Activated CD8-positive, alpha-beta memory T cell treated with anti-CD3 and anti-CD28 coated beads, Interleukin-2, amount 10 ng/mL, durations not matched to agents 7 days and 5 days (primary cell): ENCODE measurements around the gene PPP1R14C. TPM values are rescaled to one million over a fixed set of nuclear protein-coding genes. Genes with fewer than 3 reads are reported as not detected.
A peak's percentile ranks its signal among the peaks of the same experiment; 100 is the strongest.

Experiments used
- ATAC-seq: fragments of 150-1000 bp; cut with Tn5 transposase; one replicate; pipeline ENCODE4 v1.10.0; 2021; ENCODE audit warnings: moderate library complexity
- CTCF ChIA-PET: fragments of 350-600 bp; sonication (Branson Sonifier 250); formaldehyde crosslinking; loops from one replicate; lab custom pipeline; 2021; ENCODE audit warnings: antibody characterized with exemption; lab: Charles Lee
- DNase-seq: peaks from one replicate; pipeline ENCODE4 v3.0.0-alpha.2; 2020
- H3K27ac Mint-ChIP-seq: one replicate; pipeline ENCODE4 v1.8.0; 2021; ENCODE audit warnings: mild to moderate bottlenecking, mixed read lengths
- H3K27me3 Mint-ChIP-seq: one replicate; pipeline ENCODE4 v1.8.0; 2021; ENCODE audit warnings: mixed read lengths
- H3K36me3 Mint-ChIP-seq: one replicate; pipeline ENCODE4 v1.8.0; 2021; ENCODE audit warnings: mild to moderate bottlenecking, mixed read lengths
- H3K4me1 Mint-ChIP-seq: one replicate; pipeline ENCODE4 v1.8.0; 2021; ENCODE audit warnings: mixed read lengths
- H3K4me3 Mint-ChIP-seq: one replicate; pipeline ENCODE4 v1.8.0; 2021; ENCODE audit warnings: mild to moderate bottlenecking, moderate library complexity, mixed read lengths
- H3K9me3 Mint-ChIP-seq: one replicate; pipeline ENCODE4 v1.8.0; 2022; ENCODE audit warnings: low read depth, mixed read lengths
- total RNA-seq, 2 experiments: library from RNA; stranded (reverse); gene quantifications; one replicate each; pipeline ENCODE4 v1.2.3, GENCODE V29; 2021

Gene PPP1R14C
- total RNA-seq, 2 experiments from 2014 or later: 0.09 TPM; not detected in 1

- DNase-seq (no peak), ATAC-seq (no peak)
- Mint-ChIP-seq H3K27ac (no peak overlapping the region), H3K36me3 (no peaks in the 10 kb centered on the region), H3K4me1 (peaks cover 8% of the 10 kb centered on the region), H3K4me3 (no peak overlapping the region), H3K27me3 (peaks cover 33% of the 10 kb centered on the region), H3K9me3 (no peaks in the 10 kb centered on the region)
- CTCF ChIA-PET: no interaction called here
Measured at GRCh38 chr6:150159757-150160156, 16.9 kb downstream of the PPP1R14C start.

GRCh38 chr6:150163970-150164369 is 21.1 kb downstream of the PPP1R14C start:
- CTCF ChIA-PET: no interaction called here
- no peak for DNase-seq
- Mint-ChIP-seq H3K4me1 (no peaks in the 10 kb centered on the region), H3K9me3 (no peaks in the 10 kb centered on the region), H3K27ac (no peak overlapping the region), H3K4me3 (no peak overlapping the region), H3K27me3 (peaks cover 19% of the 10 kb centered on the region), H3K36me3 (no peaks in the 10 kb centered on the region)
- no peak for ATAC-seq

DNA sequence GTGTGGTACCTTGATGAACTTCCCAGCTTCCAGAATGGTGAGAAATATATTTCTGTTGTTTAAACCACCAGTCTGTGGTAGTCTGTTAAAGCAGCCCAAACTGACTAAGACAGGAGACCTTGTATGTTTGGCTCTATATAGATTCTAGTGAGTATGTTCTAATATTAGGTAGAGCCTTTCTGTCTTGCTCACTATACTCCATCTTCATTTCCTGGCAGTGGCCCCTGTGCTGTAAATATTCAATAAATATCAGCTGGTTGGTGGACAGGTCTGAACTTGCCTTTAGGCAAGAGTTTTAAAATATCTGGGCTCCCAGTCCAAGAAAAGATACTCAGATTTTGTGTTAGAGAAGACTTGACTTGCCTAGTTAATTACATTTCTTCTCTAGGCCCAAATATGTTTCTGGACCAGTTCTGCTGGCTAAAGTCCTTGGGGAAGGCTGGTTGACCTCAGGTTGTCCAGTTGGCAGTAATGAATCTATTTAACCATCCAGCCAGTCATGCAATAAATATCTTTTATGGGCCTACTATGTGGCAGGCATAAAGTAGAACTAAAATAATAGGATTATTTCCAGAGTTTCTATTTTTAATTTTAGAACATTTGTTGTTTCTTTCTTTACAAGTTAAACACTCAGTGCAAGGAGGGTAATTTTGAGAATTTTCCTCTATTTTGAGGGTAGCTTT is 22.3 kb downstream of the PPP1R14C start:
- no peak overlapping the region for H3K4me3 Mint-ChIP-seq
- no peaks in the 10 kb centered on the region for H3K9me3 Mint-ChIP-seq
- H3K4me1 Mint-ChIP-seq: peaks cover 9% of the 10 kb centered on the region
- no peak for DNase-seq
- ATAC-seq: no peak
- peaks cover 3% of the 10 kb centered on the region for H3K36me3 Mint-ChIP-seq
- H3K27me3 Mint-ChIP-seq: peaks cover 20% of the 10 kb centered on the region
- H3K27ac Mint-ChIP-seq: no peak overlapping the region
- CTCF ChIA-PET: no interaction called here

DNA sequence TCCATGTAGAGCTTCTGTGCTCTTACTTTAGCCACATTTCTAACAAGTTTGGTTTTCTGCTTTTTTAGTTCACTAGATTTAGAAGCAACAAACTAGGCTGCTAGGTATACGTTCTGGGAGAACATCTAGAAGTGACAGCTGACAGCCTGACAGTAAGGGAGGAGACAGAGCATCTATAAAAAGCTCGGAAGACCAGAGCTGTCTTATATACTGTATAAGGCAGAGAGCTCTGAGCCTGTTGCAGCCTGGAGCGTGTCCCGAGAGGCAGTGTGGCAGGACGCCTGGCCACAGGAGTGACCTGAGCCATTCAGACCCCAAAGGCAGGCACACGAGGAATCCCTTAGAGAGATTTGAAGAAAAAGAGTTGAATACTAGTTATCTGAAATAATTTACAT is 24.6 kb downstream of the PPP1R14C start:
- Mint-ChIP-seq H3K27me3 (peaks cover 20% of the 10 kb centered on the region), H3K4me1 (peaks cover 11% of the 10 kb centered on the region), H3K36me3 (peaks cover 3% of the 10 kb centered on the region), H3K4me3 (no peak overlapping the region), H3K9me3 (no peaks in the 10 kb centered on the region), H3K27ac (peak overlapping the region; percentile 13)
- no peak for DNase-seq
- no peak for ATAC-seq
- CTCF ChIA-PET: no interaction called here

- Mint-ChIP-seq H3K4me3 (no peak overlapping the region), H3K27ac (no peak overlapping the region), H3K27me3 (peaks cover 17% of the 10 kb centered on the region), H3K36me3 (peaks cover 3% of the 10 kb centered on the region), H3K4me1 (peaks cover 11% of the 10 kb centered on the region), H3K9me3 (no peaks in the 10 kb centered on the region)
- no peak for ATAC-seq
- CTCF ChIA-PET: no interaction called here
- DNase-seq: no peak
Measured at GRCh38 chr6:150169181-150169580, 26.3 kb downstream of the PPP1R14C start.

DNA sequence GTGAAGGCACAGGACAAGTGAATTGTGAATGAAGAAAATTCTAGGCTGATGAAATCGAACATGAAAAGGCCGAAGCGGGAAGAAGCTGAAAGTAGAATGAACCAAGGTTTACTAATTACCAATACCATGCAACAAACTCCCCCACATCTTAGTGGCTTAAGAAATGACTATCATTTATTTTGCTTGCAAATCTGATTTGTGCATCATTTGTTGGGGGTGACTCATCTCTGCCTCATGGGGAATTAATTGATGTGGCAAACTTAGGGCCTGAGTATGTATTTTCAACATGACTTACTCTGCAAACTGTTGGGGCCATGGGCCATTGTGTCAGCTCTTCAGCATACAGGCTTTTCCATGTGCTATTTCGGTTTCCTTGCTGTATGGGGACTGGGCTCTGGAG is 26.8 kb downstream of the PPP1R14C start:
- peaks cover 3% of the 10 kb centered on the region for H3K36me3 Mint-ChIP-seq
- H3K4me3 Mint-ChIP-seq: no peak overlapping the region
- CTCF ChIA-PET: no interaction called here
- DNase-seq (peak; percentile 54), ATAC-seq (peak; percentile 85)
- no peak overlapping the region for H3K27ac Mint-ChIP-seq
- H3K27me3 Mint-ChIP-seq: peaks cover 17% of the 10 kb centered on the region
- H3K4me1 Mint-ChIP-seq: peaks cover 11% of the 10 kb centered on the region
- no peaks in the 10 kb centered on the region for H3K9me3 Mint-ChIP-seq

GRCh38 chr6:150172929-150173328 is 30.1 kb downstream of the PPP1R14C start:
- CTCF ChIA-PET: no interaction called here
- no peak overlapping the region for H3K4me3 Mint-ChIP-seq
- no peak for ATAC-seq

GRCh38 chr6:150175586-150176151 is 32.8 kb downstream of the PPP1R14C start:
- Mint-ChIP-seq H3K27me3 (peaks cover 5% of the 10 kb centered on the region), H3K27ac (no peak overlapping the region), H3K4me3 (no peak overlapping the region), H3K36me3 (no peaks in the 10 kb centered on the region), H3K4me1 (peaks cover 4% of the 10 kb centered on the region), H3K9me3 (no peaks in the 10 kb centered on the region)
- DNase-seq (no peak), ATAC-seq (no peak)
- CTCF ChIA-PET: no interaction called here

More at GRCh38 chr6:150172929-150173328, 30.1 kb downstream of the PPP1R14C start:
- Mint-ChIP-seq H3K9me3 (no peaks in the 10 kb centered on the region), H3K27me3 (peaks cover 14% of the 10 kb centered on the region), H3K4me1 (peaks cover 11% of the 10 kb centered on the region), H3K36me3 (peaks cover 3% of the 10 kb centered on the region), H3K27ac (no peak overlapping the region)
- DNase-seq: no peak

DNA sequence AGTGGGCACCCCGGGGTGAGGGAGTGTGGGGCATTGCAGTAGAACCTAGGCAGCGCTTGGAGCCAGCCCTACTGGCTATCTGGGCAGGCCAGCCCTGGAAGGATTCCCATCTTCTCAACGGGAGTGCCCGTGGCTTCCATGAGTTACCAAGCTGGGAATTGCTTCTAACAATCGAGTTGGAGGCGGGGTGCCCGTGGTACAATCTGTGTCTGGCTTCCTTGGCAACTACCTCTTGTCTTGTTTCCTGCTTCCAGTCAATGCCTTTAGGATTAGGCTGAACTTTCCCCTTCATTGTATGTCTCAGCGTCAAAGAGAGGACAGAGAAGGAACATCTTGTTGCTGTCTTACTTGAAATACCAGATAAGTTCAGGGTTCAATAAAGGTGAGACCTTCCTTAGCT is 33.3 kb downstream of the PPP1R14C start:
- peaks cover 5% of the 10 kb centered on the region for H3K27me3 Mint-ChIP-seq
- H3K4me1 Mint-ChIP-seq: peaks cover 6% of the 10 kb centered on the region
- no peak for ATAC-seq
- H3K27ac Mint-ChIP-seq: no peak overlapping the region
- H3K36me3 Mint-ChIP-seq: no peaks in the 10 kb centered on the region
- CTCF ChIA-PET: no interaction called here
- no peaks in the 10 kb centered on the region for H3K9me3 Mint-ChIP-seq
- no peak for DNase-seq
- H3K4me3 Mint-ChIP-seq: no peak overlapping the region

DNA sequence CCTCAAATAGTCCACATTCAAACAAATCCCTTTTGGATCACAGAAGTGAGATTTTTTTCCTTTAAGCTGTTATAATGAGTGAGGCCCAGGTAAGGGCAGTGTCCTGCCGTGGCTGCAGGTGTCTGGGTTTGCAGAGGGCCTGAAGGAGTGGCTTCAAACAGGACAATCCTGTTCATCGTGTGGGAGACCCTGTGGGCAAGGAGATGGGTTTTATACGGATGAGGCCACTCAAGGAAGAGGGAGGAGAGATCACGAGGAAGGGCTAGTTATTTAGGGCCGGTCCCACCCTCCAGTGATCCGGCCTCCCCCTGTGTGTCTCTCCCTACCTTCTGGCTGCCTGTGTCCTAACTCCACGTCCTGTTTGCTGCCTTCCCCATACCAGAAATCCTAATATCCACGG is 33.8 kb downstream of the PPP1R14C start:
- H3K4me3 Mint-ChIP-seq: no peak overlapping the region
- no peak for ATAC-seq
- DNase-seq: no peak
- CTCF ChIA-PET: no interaction called here
- H3K9me3 Mint-ChIP-seq: no peaks in the 10 kb centered on the region
- no peak overlapping the region for H3K27ac Mint-ChIP-seq
- H3K36me3 Mint-ChIP-seq: no peaks in the 10 kb centered on the region
- H3K27me3 Mint-ChIP-seq: peaks cover 8% of the 10 kb centered on the region
- peaks cover 6% of the 10 kb centered on the region for H3K4me1 Mint-ChIP-seq

DNA sequence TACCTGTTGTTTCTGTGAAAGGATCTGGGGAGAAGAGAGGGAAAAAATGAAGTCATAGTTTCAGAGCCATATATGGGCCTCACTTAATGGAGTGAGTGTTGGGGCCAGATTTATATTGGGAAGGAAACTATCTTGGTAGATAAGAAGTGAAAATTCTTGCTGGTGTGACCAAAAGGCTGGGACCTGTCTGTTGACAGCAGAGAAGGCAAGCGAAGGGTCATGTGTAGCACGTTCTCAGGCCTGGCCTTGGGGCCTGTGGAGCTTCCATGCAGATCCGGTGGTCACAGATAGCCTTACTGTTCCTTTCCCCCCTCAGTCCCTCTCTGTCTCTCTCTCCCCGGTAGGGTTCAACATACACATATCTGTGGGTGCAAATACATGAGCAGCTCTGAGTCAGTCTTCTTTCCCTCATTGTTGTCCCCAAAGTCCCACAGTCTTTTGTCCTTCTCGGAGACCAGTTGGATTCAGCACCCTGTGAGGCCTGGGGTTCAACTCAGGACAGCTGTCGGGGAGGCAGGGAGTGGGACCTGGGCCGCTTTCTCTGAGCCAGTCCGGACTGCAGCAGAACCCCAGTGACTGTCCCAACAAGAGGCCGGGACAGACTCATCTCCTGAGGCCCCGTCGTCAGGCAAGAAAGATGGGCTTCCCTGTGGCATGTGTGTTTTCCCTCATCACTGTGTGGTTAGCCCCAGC is 34.6 kb downstream of the PPP1R14C start:
- Mint-ChIP-seq H3K4me1 (peaks cover 6% of the 10 kb centered on the region), H3K9me3 (no peaks in the 10 kb centered on the region), H3K36me3 (no peaks in the 10 kb centered on the region), H3K4me3 (no peak overlapping the region), H3K27ac (no peak overlapping the region), H3K27me3 (peaks cover 5% of the 10 kb centered on the region)
- no peak for DNase-seq
- CTCF ChIA-PET: no interaction called here
- ATAC-seq: no peak

- peaks cover 7% of the 10 kb centered on the region for H3K27me3 Mint-ChIP-seq
- H3K4me1 Mint-ChIP-seq: peaks cover 6% of the 10 kb centered on the region
- no peaks in the 10 kb centered on the region for H3K9me3 Mint-ChIP-seq
- H3K36me3 Mint-ChIP-seq: no peaks in the 10 kb centered on the region
- H3K4me3 Mint-ChIP-seq: no peak overlapping the region
- CTCF ChIA-PET: no interaction called here
- ATAC-seq: no peak
- no peak for DNase-seq
- no peak overlapping the region for H3K27ac Mint-ChIP-seq
Measured at GRCh38 chr6:150177952-150178520, 35.2 kb downstream of the PPP1R14C start.

- H3K27me3 Mint-ChIP-seq: peaks cover 10% of the 10 kb centered on the region
- ATAC-seq (no peak), DNase-seq (no peak)
- peaks cover 6% of the 10 kb centered on the region for H3K4me1 Mint-ChIP-seq
- no peaks in the 10 kb centered on the region for H3K9me3 Mint-ChIP-seq
- CTCF ChIA-PET: no interaction called here
- no peak overlapping the region for H3K4me3 Mint-ChIP-seq
- H3K27ac Mint-ChIP-seq: no peak overlapping the region
- H3K36me3 Mint-ChIP-seq: no peaks in the 10 kb centered on the region
Measured at GRCh38 chr6:150179030-150179429, 36.2 kb downstream of the PPP1R14C start.
